GM19463 (cell line): ENCODE results near the gene DDX54.
"Not testable (repeated sequence)": the region's sequence is repeated elsewhere in the genome, so short reads cannot be mapped to it uniquely, and the experiment has no call there.

Source experiments
- ATAC-seq: cut with Tn5 transposase; IDR thresholded peaks from one replicate; pipeline ENCODE4 v1.9.1; 2021; ENCODE audit warnings: mild to moderate bottlenecking, moderate library complexity; ENCODE audit not compliant: unreplicated experiment

The DDX54 gene

GRCh38 chr12:113143959-113144358, 41.3 kb downstream of the DDX54 start:
- no peak for ATAC-seq

- no peak for ATAC-seq
These were observed 42.4 kb downstream of the DDX54 start for GRCh38 chr12:113142886-113143332.

- no peak for ATAC-seq
These were observed 42.9 kb downstream of the DDX54 start for GRCh38 chr12:113142173-113142885.

- ATAC-seq: not testable (repeated sequence)
These were observed 43.6 kb downstream of the DDX54 start for GRCh38 chr12:113141716-113142115.

GRCh38 chr12:113140706-113141105, 44.6 kb downstream of the DDX54 start:
- no peak for ATAC-seq

GRCh38 chr12:113138826-113139225, 46.5 kb downstream of the DDX54 start:
- ATAC-seq: no peak

GRCh38 chr12:113137861-113138783, 47.2 kb downstream of the DDX54 start:
- ATAC-seq: no peak

GRCh38 chr12:113136990-113137511, 48.2 kb downstream of the DDX54 start:
- no peak for ATAC-seq

GRCh38 chr12:113136128-113136989, 48.9 kb downstream of the DDX54 start:
- ATAC-seq: no peak

- no peak for ATAC-seq
These were observed 49.8 kb downstream of the DDX54 start, which contains the start of gene RASAL1 for GRCh38 chr12:113135178-113136127. Gene RASAL1 (minus strand): TSS chr12:113135761. CDS start chr12:113135462, 299 bp downstream.

GRCh38 chr12:113134521-113134951, 50.7 kb downstream of the DDX54 start:
- ATAC-seq: no peak

- no peak for ATAC-seq
These were observed 51.2 kb downstream of the DDX54 start for GRCh38 chr12:113134071-113134470.

GRCh38 chr12:113133666-113134065, 51.6 kb downstream of the DDX54 start:
- ATAC-seq: no peak

- ATAC-seq: no peak
These were observed 52.2 kb downstream of the DDX54 start for GRCh38 chr12:113133036-113133435.

- ATAC-seq: no peak
These were observed 53.7 kb downstream of the DDX54 start for GRCh38 chr12:113131556-113131955.

- no peak for ATAC-seq
These were observed 54.7 kb downstream of the DDX54 start for GRCh38 chr12:113130457-113131135.

- ATAC-seq: no peak
These were observed 55.4 kb downstream of the DDX54 start for GRCh38 chr12:113129664-113130456.
